GM18517 (cell line): Measurements from ENCODE around the gene EMX1.

ENCODE experiments used
- ATAC-seq: cut with Tn5 transposase; IDR thresholded peaks from one replicate; pipeline ENCODE4 v1.9.1; 2021; ENCODE audit warnings: mild to moderate bottlenecking, moderate library complexity; ENCODE audit not compliant: unreplicated experiment

The EMX1 gene

GRCh38 chr2:72942293-72942692 lies 25.0 kb downstream of the EMX1 start:
- ATAC-seq: no peak

- ATAC-seq: no peak
These were observed 25.6 kb downstream of the EMX1 start for GRCh38 chr2:72942881-72943418.

GRCh38 chr2:72943540-72944395 lies 26.4 kb downstream of the EMX1 start:
- ATAC-seq: no peak

- no peak for ATAC-seq
These were observed 27.6 kb downstream of the EMX1 start for GRCh38 chr2:72944804-72945449.

- no peak for ATAC-seq
These were observed 28.2 kb downstream of the EMX1 start for GRCh38 chr2:72945450-72946019.

GRCh38 chr2:72946466-72946865 lies 29.1 kb downstream of the EMX1 start:
- no peak for ATAC-seq

- no peak for ATAC-seq
These were observed 30.9 kb downstream of the EMX1 start for GRCh38 chr2:72947952-72948830.

GRCh38 chr2:72949045-72949444 lies 31.7 kb downstream of the EMX1 start:
- no peak for ATAC-seq

GRCh38 chr2:72949642-72950041 lies 32.3 kb downstream of the EMX1 start:
- ATAC-seq: no peak

GRCh38 chr2:72950558-72951255 lies 33.4 kb downstream of the EMX1 start:
- no peak for ATAC-seq

- ATAC-seq: no peak
These were observed 34.2 kb downstream of the EMX1 start for GRCh38 chr2:72951303-72952095.

- ATAC-seq: no peak
These were observed 34.9 kb downstream of the EMX1 start for GRCh38 chr2:72952110-72952823.

GRCh38 chr2:72952961-72953360 lies 35.6 kb downstream of the EMX1 start:
- no peak for ATAC-seq

- ATAC-seq: no peak
These were observed 36.2 kb downstream of the EMX1 start for GRCh38 chr2:72953528-72953927.

- no peak for ATAC-seq
These were observed 36.7 kb downstream of the EMX1 start for GRCh38 chr2:72953976-72954375.

GRCh38 chr2:72954376-72955227 lies 37.3 kb downstream of the EMX1 start:
- ATAC-seq: no peak

- ATAC-seq: no peak
These were observed 38.1 kb downstream of the EMX1 start for GRCh38 chr2:72955228-72956049.
